ENCODE measurements around the gene CYP2C18.

GRCh38 chr10:94785211-94785610, 101.7 kb downstream of the CYP2C18 start:
- TF ChIP-seq, protein P1, sequence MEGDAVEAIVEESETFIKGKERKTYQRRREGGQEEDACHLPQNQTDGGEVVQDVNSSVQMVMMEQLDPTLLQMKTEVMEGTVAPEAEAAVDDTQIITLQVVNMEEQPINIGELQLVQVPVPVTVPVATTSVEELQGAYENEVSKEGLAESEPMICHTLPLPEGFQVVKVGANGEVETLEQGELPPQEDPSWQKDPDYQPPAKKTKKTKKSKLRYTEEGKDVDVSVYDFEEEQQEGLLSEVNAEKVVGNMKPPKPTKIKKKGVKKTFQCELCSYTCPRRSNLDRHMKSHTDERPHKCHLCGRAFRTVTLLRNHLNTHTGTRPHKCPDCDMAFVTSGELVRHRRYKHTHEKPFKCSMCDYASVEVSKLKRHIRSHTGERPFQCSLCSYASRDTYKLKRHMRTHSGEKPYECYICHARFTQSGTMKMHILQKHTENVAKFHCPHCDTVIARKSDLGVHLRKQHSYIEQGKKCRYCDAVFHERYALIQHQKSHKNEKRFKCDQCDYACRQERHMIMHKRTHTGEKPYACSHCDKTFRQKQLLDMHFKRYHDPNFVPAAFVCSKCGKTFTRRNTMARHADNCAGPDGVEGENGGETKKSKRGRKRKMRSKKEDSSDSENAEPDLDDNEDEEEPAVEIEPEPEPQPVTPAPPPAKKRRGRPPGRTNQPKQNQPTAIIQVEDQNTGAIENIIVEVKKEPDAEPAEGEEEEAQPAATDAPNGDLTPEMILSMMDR (IDR thresholded peaks at IDR 0.05; ENCODE audit: insufficient read depth, low read length, poor library complexity, severe bottlenecking): no peak
- no peak for TF ChIP-seq EZH2phosphoT487 (conservative IDR thresholded peaks at IDR 0.05; ENCODE audit: low read length)

Measured in SU-DHL-6 (cell line).